HCT116 (cell line): ENCODE data around the gene ELP2. TPM values are rescaled to one million over a fixed set of nuclear protein-coding genes. Genes with fewer than 3 reads are reported as not detected.

Experiments
- ATAC-seq: fragments of 200-7000 bp; cut with Tn5 transposase; 2 replicates; pipeline ENCODE4 v1.9.1; 2020; ENCODE audit warnings: mild to moderate bottlenecking, moderate library complexity
- BruUV-seq: library from RNA; stranded (reverse); fragments of 400-500 nt; replicated peaks from 2 replicates; lab custom pipeline; 2021; lab: Mats Ljungman, UMichigan
- CTCF ChIA-PET: fragments of 300-600 bp; sonication (Branson Sonifier 250); formaldehyde crosslinking; loops from one replicate; lab custom pipeline; 2021; ENCODE audit warnings: antibody characterized with exemption; lab: Charles Lee
- POLR2A ChIA-PET: fragments of 300-600, 350-600 bp; sonication (Branson Sonifier 250); formaldehyde crosslinking; loops from one replicate; lab custom pipeline; 2021; ENCODE audit warnings: antibody characterized with exemption; lab: Charles Lee
- RAD21 ChIA-PET, 2 experiments: fragments of 300-600 bp; sonication (Branson Sonifier 250); formaldehyde crosslinking; loops; one replicate each; lab custom pipeline; 2023; ENCODE audit warnings: low total read pairs in 2 of 2; ENCODE audit not compliant: uncharacterized antibody in 2 of 2, unreplicated experiment in 2 of 2, low non-redundant PET in 1 of 2; lab: Charles Lee
- DNase-seq: peaks from one replicate; pipeline ENCODE4 v3.0.0-alpha.2; 2010; ENCODE audit warnings: low read depth, low spot score
- H2AFZ ChIP-seq: fragments of 200-600 bp; shearing (Covaris generic), sonication (generic); 2 replicates; pipeline ENCODE4 v1.6.1; 2017; ENCODE audit warnings: low read depth, mixed run types, mixed read lengths, antibody characterized with exemption, low read length; ENCODE audit not compliant: poor library complexity, severe bottlenecking
- H3K27ac ChIP-seq: 2 replicates; pipeline ENCODE4 v1.5.1; 2012; ENCODE audit warnings: low read depth, low read length
- H3K27me3 ChIP-seq: fragments of 200-600 bp; sonication (generic); 2 replicates; pipeline ENCODE4 v1.6.1; 2016; ENCODE audit warnings: mixed run types, low read length, mixed read lengths; ENCODE audit not compliant: insufficient read depth
- H3K36me3 ChIP-seq, 2 experiments: fragments of 200-500 bp in 1 of 2; fragments of 200-600 bp in 1 of 2; sonication (Bioruptor generic) in 1 of 2; sonication (generic) in 1 of 2; 2 replicates each; pipeline versions ENCODE4 v1.5.1 to v1.6.1; 2014 to 2016; ENCODE audit warnings: low read length in 2 of 2, inconsistent platforms in 1 of 2, mixed read lengths in 1 of 2, mixed run types in 1 of 2; ENCODE audit not compliant: insufficient read depth in 2 of 2, control insufficient read depth in 1 of 2
- H3K4me1 ChIP-seq, 2 experiments: fragments of 200-600 bp in 1 of 2; sonication (generic) in 1 of 2; 2 replicates each; pipeline versions ENCODE4 v1.5.1 to v1.6.1; 2012 to 2017; ENCODE audit warnings: low read length in 2 of 2, inconsistent platforms in 1 of 2, mild to moderate bottlenecking in 1 of 2, mixed read lengths in 1 of 2, mixed run types in 1 of 2, moderate library complexity in 1 of 2; ENCODE audit not compliant: insufficient read depth in 2 of 2, control insufficient read depth in 1 of 2
- H3K4me2 ChIP-seq: fragments of 200-600 bp; sonication (generic); 2 replicates; pipeline ENCODE4 v1.6.1; 2017; ENCODE audit warnings: mixed run types, low read length, mixed read lengths
- H3K4me3 ChIP-seq, 2 experiments: fragments of 200-600 bp in 1 of 2; sonication (generic) in 1 of 2; replicated peaks in 1 of 2; 2 replicates each; pipeline ENCODE4 v1.5.1; 2011 to 2016; ENCODE audit warnings: low read length in 2 of 2, control low read depth in 1 of 2, low read depth in 1 of 2, mild to moderate bottlenecking in 1 of 2, mixed read lengths in 1 of 2, mixed run types in 1 of 2
- H3K79me2 ChIP-seq: fragments of 200-600 bp; sonication (generic); 2 replicates; pipeline ENCODE4 v1.6.1; 2017; ENCODE audit warnings: mild to moderate bottlenecking, mixed run types, low read length, moderate library complexity, mixed read lengths; ENCODE audit not compliant: insufficient read depth
- H3K9ac ChIP-seq: fragments of 200-600 bp; sonication (generic); 2 replicates; pipeline ENCODE4 v1.6.1; 2016; ENCODE audit warnings: low read length, mixed read lengths
- H3K9me2 ChIP-seq: fragments of 200-600 bp; sonication (generic), shearing (Covaris generic); 2 replicates; pipeline ENCODE4 v1.6.1; 2017; ENCODE audit warnings: mixed run types, mild to moderate bottlenecking, moderate library complexity; ENCODE audit not compliant: insufficient read depth
- H3K9me3 ChIP-seq, 2 experiments: fragments of 200-500 bp in 1 of 2; fragments of 200-600 bp in 1 of 2; sonication (Bioruptor generic) in 1 of 2; sonication (generic) in 1 of 2; 2 replicates each; pipeline ENCODE4 v1.6.1; 2014 to 2017; ENCODE audit warnings: low read length in 2 of 2, mixed read lengths in 2 of 2, inconsistent platforms in 1 of 2, low read depth in 1 of 2, mild to moderate bottlenecking in 1 of 2, mixed run types in 1 of 2, moderate library complexity in 1 of 2; ENCODE audit not compliant: control insufficient read depth in 1 of 2, insufficient read depth in 1 of 2
- H4K20me1 ChIP-seq: fragments of 200-600 bp; sonication (generic), shearing (Covaris generic); 2 replicates; pipeline ENCODE4 v1.6.1; 2017; ENCODE audit warnings: mixed run types, mild to moderate bottlenecking, moderate library complexity; ENCODE audit not compliant: insufficient read depth
- CBX3 ChIP-seq: IDR thresholded peaks from 2 replicates; pipeline ENCODE4 v1.6.1; 2012; ENCODE audit warnings: low read depth
- CEBPB ChIP-seq: IDR thresholded peaks from 2 replicates; pipeline ENCODE4 v1.6.1; 2012; ENCODE audit warnings: low read depth
- CTCF ChIP-seq, 3 experiments: fragments of 200-600 bp in 1 of 3; sonication (generic) in 1 of 3; IDR thresholded peaks in 2 of 3; conservative IDR thresholded peaks in 1 of 3; 2 replicates each; pipeline ENCODE4 v1.5.1; 2012 to 2017; ENCODE audit warnings: low read depth in 2 of 3, low read length in 2 of 3, antibody characterized with exemption in 1 of 3, borderline replicate concordance in 1 of 3, control low read depth in 1 of 3, mild to moderate bottlenecking in 1 of 3, mixed read lengths in 1 of 3, mixed run types in 1 of 3, moderate library complexity in 1 of 3; ENCODE audit not compliant: insufficient read depth in 1 of 3
- EGR1 ChIP-seq: IDR thresholded peaks from 2 replicates; pipeline ENCODE4 v1.6.1; 2012; ENCODE audit warnings: low read depth
- ELF1 ChIP-seq: IDR thresholded peaks from 2 replicates; pipeline ENCODE4 v1.6.1; 2012; ENCODE audit warnings: low read depth, borderline replicate concordance
- EZH2 ChIP-seq: fragments of 200-600 bp; sonication (generic); IDR thresholded peaks from 2 replicates; pipeline ENCODE4 v1.6.1; 2017; ENCODE audit warnings: antibody characterized with exemption, mixed run types
- EZH2phosphoT487 ChIP-seq: fragments of 200-600 bp; IDR thresholded peaks from 2 replicates; pipeline ENCODE4 v1.6.1; 2018; ENCODE audit warnings: antibody characterized with exemption, borderline replicate concordance
- FOSL1 ChIP-seq: IDR thresholded peaks from 2 replicates; pipeline ENCODE4 v1.6.1; 2012; ENCODE audit warnings: low read depth
- JUND ChIP-seq: IDR thresholded peaks from 2 replicates; pipeline ENCODE4 v1.6.1; 2012
- POLR2A ChIP-seq: IDR thresholded peaks from 2 replicates; pipeline ENCODE4 v1.7.0; 2011; ENCODE audit warnings: borderline replicate concordance; ENCODE audit not compliant: insufficient read depth, insufficient read length; ENCODE audit errors: extremely low read depth
- POLR2AphosphoS5 ChIP-seq: IDR thresholded peaks from 2 replicates; pipeline ENCODE4 v1.6.1; 2011; ENCODE audit warnings: mild to moderate bottlenecking, low read depth, low read length, moderate library complexity
- RAD21 ChIP-seq: IDR thresholded peaks from 2 replicates; pipeline ENCODE4 v1.6.1; 2012; ENCODE audit warnings: low read depth, mild to moderate bottlenecking
- REST ChIP-seq: IDR thresholded peaks from 2 replicates; pipeline ENCODE4 v1.6.1; 2012; ENCODE audit warnings: low read depth
- SP1 ChIP-seq: IDR thresholded peaks from 2 replicates; pipeline ENCODE4 v1.6.1; 2012; ENCODE audit warnings: low read depth
- TCF7L2 ChIP-seq: IDR thresholded peaks from 2 replicates; pipeline ENCODE4 v1.7.0; 2011; ENCODE audit warnings: borderline replicate concordance, inconsistent platforms; ENCODE audit not compliant: insufficient read depth, insufficient read length; ENCODE audit errors: extremely low read depth
- YY1 ChIP-seq: IDR thresholded peaks from 2 replicates; pipeline ENCODE4 v1.6.1; 2011; ENCODE audit warnings: low read length, low read depth, moderate library complexity, mild to moderate bottlenecking; ENCODE audit not compliant: insufficient replicate concordance; ENCODE audit errors: extremely low read depth
- ZBTB33 ChIP-seq: IDR thresholded peaks from 2 replicates; pipeline ENCODE4 v1.6.1; 2011; ENCODE audit warnings: mild to moderate bottlenecking, low read length, moderate library complexity; ENCODE audit not compliant: insufficient replicate concordance; ENCODE audit errors: extremely low read depth
- ZFX ChIP-seq: fragments of 450-650 bp; IDR thresholded peaks from 2 replicates; pipeline ENCODE4 v1.6.1; 2017
- ZNF274 ChIP-seq: fragments of 200-500 bp; sonication (Bioruptor generic); IDR thresholded peaks from 2 replicates; pipeline ENCODE4 v1.6.1; 2014; ENCODE audit warnings: mild to moderate bottlenecking, low read depth, low read length, inconsistent platforms
- intact Hi-C: fragments of 100-400 bp; cut with micrococcal nuclease; formaldehyde crosslinking; loops from 2 replicates; pipeline ENCODE4 v1.10.0; 2022
- total RNA-seq: library from RNA; stranded (reverse); gene quantifications from one replicate; pipeline ENCODE4 v1.2.1, GENCODE V29; 2021; ENCODE audit not compliant: unreplicated experiment
- TF ChIP-seq, protein P1 (sequence below): IDR thresholded peaks from 2 replicates; pipeline ENCODE4 v1.6.1; 2012

Gene ELP2
- total RNA-seq, 1 experiment from 2014 or later: 109 TPM

GRCh38 chr18:36160959-36161371, 31.3 kb downstream of the ELP2 start:
- ChIA-PET RAD21 (no interaction called here), POLR2A (no interaction called here), CTCF (no interaction called here)
- H3K27ac ChIP-seq: no peak overlapping the region
- no peaks in the 10 kb centered on the region for H3K9me2 ChIP-seq
- no peak overlapping the region for H2AFZ ChIP-seq
- peaks cover 31% of the 10 kb centered on the region for H3K79me2 ChIP-seq
- no peak overlapping the region for H3K4me2 ChIP-seq
- no peaks in the 10 kb centered on the region for H3K4me1 ChIP-seq
- no peak for DNase-seq
- TF ChIP-seq SP1 (no peak), CTCF (IDR thresholded peaks at IDR 0.05 in 2 of 3, conservative IDR thresholded peaks at IDR 0.05 in 1 of 3; ENCODE audit: borderline replicate concordance in 1 of 3, insufficient read depth in 1 of 3, low read depth in 2 of 3, low read length in 2 of 3) (no peak), POLR2AphosphoS5 (no peak), EZH2phosphoT487 (no peak), JUND (no peak), CBX3 (no peak), ZFX (no peak), REST (no peak), YY1 (no peak), POLR2A (no peak), RAD21 (no peak), CEBPB (no peak), FOSL1 (no peak), TCF7L2 (no peak), ZNF274 (no peak), EZH2 (no peak), EGR1 (no peak), ZBTB33 (no peak), ELF1 (no peak)
- TF ChIP-seq, protein P1, sequence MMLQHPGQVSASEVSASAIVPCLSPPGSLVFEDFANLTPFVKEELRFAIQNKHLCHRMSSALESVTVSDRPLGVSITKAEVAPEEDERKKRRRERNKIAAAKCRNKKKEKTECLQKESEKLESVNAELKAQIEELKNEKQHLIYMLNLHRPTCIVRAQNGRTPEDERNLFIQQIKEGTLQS: no peak
- intact Hi-C loops: no loop called here
- no peaks in the 10 kb centered on the region for H3K9me3 ChIP-seq
- H3K36me3 ChIP-seq: peaks cover 54 to 67% of the 10 kb centered on the region in 2 experiments
- H3K27me3 ChIP-seq: no peaks in the 10 kb centered on the region
- no TSS peak for BruUV-seq
- no peak for ATAC-seq
- no peak overlapping the region for H3K4me3 ChIP-seq
- no peak overlapping the region for H3K9ac ChIP-seq
- no peaks in the 10 kb centered on the region for H4K20me1 ChIP-seq
